HG03571 (cell line): ENCODE data around the gene IFIT3.
"Not testable (repeated sequence)": the region's sequence is repeated elsewhere in the genome, so short reads cannot be mapped to it uniquely, and the experiment has no call there.

Source experiments
- ATAC-seq: cut with Tn5 transposase; IDR thresholded peaks from one replicate; pipeline ENCODE4 v1.9.1; 2021; ENCODE audit not compliant: unreplicated experiment

The IFIT3 gene

GRCh38 chr10:89304026-89304425 lies 23.8 kb upstream of the IFIT3 start:
- no peak for ATAC-seq

DNA sequence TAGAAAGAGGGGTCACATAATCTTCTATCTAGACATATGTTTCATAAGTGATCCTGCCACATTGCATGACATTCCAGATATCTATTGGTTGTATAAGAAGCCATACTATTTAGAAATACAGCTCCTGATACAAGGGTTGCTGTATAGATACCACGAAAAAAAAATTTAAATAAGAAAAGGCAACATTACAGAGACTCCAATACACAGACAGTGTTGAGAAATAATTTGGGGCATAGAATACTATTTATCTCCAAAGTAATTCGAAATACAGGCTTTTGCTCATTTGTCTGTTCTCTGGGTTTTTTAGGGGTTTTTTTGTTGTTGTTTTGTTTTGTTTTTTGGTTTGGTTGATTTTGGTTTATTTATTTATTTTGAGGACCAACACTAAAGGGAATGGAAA lies 23.4 kb upstream of the IFIT3 start:
- no peak for ATAC-seq

- ATAC-seq = no peak
Observed at GRCh38 chr10:89304925-89305324, 22.9 kb upstream of the IFIT3 start.

DNA sequence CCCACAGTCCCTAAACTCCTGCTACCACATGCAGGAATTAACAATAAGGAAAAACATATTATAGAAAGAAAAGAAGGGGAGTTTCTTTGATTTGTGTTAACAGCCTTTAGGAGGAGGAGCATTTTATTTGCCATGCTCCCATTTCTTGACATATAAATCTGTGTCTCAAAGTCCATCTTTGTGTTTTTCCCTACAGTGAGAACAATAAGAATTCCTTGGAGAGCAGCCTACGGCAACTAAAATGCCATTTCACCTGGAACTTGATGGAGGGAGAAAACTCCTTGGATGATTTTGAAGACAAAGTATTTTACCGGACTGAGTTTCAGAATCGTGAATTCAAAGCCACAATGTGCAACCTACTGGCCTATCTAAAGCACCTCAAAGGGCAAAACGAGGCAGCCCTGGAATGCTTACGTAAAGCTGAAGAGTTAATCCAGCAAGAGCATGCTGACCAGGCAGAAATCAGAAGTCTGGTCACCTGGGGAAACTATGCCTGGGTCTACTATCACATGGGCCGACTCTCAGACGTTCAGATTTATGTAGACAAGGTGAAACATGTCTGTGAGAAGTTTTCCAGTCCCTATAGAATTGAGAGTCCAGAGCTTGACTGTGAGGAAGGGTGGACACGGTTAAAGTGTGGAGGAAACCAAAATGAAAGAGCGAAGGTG lies 21.9 kb upstream of the IFIT3 start:
- no peak for ATAC-seq

- ATAC-seq = no peak
Observed at GRCh38 chr10:89306434-89307268, 21.1 kb upstream of the IFIT3 start.

GRCh38 chr10:89307269-89307577 lies 20.6 kb upstream of the IFIT3 start:
- ATAC-seq = no peak

- ATAC-seq = no peak
Observed at GRCh38 chr10:89308266-89308665, 19.5 kb upstream of the IFIT3 start.

GRCh38 chr10:89308736-89309135 lies 19.1 kb upstream of the IFIT3 start:
- no peak for ATAC-seq

- ATAC-seq = no peak
Observed at GRCh38 chr10:89309156-89310055, 18.4 kb upstream of the IFIT3 start.

GRCh38 chr10:89310056-89310893 lies 17.5 kb upstream of the IFIT3 start:
- no peak for ATAC-seq

DNA sequence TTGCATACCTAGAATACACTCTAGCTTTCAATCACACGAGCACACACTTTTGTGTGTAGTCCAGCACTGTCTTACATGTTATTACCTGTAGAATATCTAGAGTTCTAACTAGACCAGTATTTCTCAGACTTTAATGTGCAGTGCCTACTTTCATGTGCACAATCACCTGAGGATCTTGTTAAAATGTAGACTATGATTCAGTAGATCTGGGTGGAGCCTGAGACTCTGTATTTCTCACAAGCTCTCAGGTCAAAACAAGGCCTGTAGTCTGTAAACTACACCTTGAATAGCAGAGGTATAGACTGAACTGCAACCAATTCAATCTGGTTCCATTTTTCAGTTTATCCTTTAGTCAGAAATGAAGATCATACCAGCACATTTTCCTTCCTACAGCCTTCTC lies 14.8 kb upstream of the IFIT3 start:
- no peak for ATAC-seq

- ATAC-seq = no peak
Observed at GRCh38 chr10:89314676-89315075, 13.1 kb upstream of the IFIT3 start.

GRCh38 chr10:89318047-89318446 lies 9.8 kb upstream of the IFIT3 start:
- ATAC-seq = not testable (repeated sequence)

DNA sequence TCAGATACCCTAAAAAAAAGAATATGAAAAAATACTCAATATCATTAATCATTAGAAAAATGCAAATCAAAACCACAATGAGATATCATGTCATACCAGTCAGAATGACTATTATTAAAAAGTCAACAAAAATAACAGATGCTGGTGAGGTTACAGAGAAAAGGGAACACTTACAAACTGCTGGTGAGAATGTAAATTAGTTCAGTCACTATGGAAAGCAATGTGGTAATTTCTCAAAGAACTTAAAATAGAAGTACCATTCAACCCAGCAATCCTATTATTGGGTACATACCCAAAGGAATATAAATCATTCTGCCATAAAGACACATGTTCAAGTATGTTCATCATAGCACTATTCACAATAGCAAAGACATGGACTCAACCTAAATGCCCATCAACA lies 2.7 kb upstream of the IFIT3 start:
- ATAC-seq = not testable (repeated sequence)

- not testable (repeated sequence) for ATAC-seq
Observed at GRCh38 chr10:89325856-89326255, 1.9 kb upstream of the IFIT3 start.

DNA sequence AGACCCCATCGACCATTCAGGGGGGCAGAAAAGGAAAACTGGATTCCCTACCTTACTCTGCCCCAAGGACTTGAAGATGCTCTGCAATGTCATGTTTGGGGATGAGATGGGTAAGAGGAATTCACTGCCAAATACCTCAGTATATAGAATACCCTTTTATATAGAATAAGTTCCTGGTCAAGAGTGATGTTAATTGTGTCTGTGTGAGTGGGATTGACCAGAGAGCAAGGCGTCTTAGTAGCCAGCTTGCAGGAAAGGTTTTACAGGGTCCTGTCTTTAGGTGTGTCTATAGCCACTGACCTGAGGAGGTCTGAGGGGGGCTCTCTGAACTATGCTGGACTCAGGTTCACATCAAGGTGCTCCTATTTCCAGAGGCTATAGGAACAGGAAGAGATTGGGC lies 1.4 kb downstream of the IFIT3 start:
- ATAC-seq = no peak

DNA sequence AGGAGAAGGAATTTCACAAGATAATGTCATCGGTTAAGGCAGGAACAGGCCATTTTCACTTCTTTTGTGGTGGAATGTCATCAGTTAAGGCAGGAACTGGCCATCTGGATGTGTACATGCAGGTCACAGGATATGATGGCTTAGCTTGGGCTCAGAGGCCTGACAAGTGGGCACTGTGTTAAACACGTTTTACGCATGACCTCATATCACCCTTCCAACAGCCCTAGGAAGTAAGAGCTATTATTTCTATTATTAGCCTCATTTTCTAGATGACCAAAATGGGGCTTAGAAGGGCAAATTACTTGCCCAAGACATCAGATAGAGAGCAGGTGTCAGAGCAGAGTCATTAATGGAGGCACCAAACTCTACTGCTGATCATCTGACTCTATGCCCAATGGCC lies 2.2 kb downstream of the IFIT3 start:
- not testable (repeated sequence) for ATAC-seq

GRCh38 chr10:89330537-89331212 lies 2.9 kb downstream of the IFIT3 start:
- ATAC-seq = no peak

- ATAC-seq = not testable (repeated sequence)
Observed at GRCh38 chr10:89331487-89332122, 3.8 kb downstream of the IFIT3 start.
